A549 treated with GW870086 at 1 μM for 4 hours (cell line): ENCODE measurements around the gene CITED2. TPM values are rescaled to one million over a fixed set of nuclear protein-coding genes. Genes with fewer than 3 reads are reported as not detected.

ENCODE experiments used
- total RNA-seq: library from RNA; stranded (reverse); fragments of 200-300 nt; extraction: Qiagen RNA extraction; gene quantifications from 5 replicates; pipeline ENCODE4 v1.2.3, GENCODE V29; 2022; ENCODE audit warnings: low read depth

The CITED2 gene
- total RNA-seq: 15.7 to 30.3 TPM (median 22.9 TPM) in 5 replicates

GRCh38 chr6:139374357-139375225 lies at the start of gene CITED2:
CITED2 (minus strand) TSS chr6:139374648; CDS start chr6:139373944, 704 bp downstream.

Other genes with a start within 250 kb of the CITED2 start
- 1.1 to 2.1 TPM (median 1.9 TPM) in 5 replicates for gene HECA, start 239.6 kb downstream of the CITED2 start, total RNA-seq
- not detected in 5 replicates for gene TXLNB, start 82.7 kb downstream of the CITED2 start, total RNA-seq